ENCODE measurements around the gene ITGA3.

The ITGA3 gene

DNA sequence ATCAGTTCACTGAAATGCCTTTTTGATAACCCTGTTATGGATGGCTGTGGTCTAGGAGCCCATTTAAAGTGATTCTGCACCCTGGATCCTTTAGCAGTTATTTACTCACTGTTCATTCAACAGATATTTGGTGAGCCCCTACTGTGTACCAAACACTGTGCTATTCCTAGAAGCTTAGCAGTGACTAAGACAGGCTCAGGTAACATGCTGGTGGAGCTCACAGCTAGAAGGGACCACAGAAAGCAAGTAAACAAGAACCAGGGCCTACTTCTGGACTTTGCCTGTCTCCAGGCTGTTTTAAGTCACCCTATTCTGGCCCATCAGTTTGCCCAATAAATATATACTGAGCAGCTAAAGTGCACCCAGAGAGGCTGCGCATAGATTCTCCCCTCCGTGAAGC, 11.1 kb downstream of the ITGA3 start:
- Histone ChIP-seq H3K36me3 (ENCODE audit: control insufficient read depth, insufficient read depth, low read length) (no peaks in the 10 kb centered on the region), H3K9me3 (ENCODE audit: control insufficient read depth, low read length) (no peaks in the 10 kb centered on the region), H3K4me3 (ENCODE audit: insufficient read depth, low read depth, low read length, poor library complexity, severe bottlenecking) (no peak overlapping the region), H3K27ac (ENCODE audit: insufficient read depth, low read length, poor library complexity, severe bottlenecking) (no peak overlapping the region), H3K27me3 (replicated peaks; ENCODE audit: control insufficient read depth, insufficient read depth, low read length, poor library complexity, severe bottlenecking) (no peaks in the 10 kb centered on the region), H3K4me1 (ENCODE audit: control insufficient read depth, insufficient read depth, low read length, poor library complexity, severe bottlenecking) (no peaks in the 10 kb centered on the region)
- no peak for DNase-seq

- Histone ChIP-seq H3K27me3 (replicated peaks; ENCODE audit: control insufficient read depth, insufficient read depth, low read length, poor library complexity, severe bottlenecking) (no peaks in the 10 kb centered on the region), H3K27ac (ENCODE audit: insufficient read depth, low read length, poor library complexity, severe bottlenecking) (no peak overlapping the region), H3K36me3 (ENCODE audit: control insufficient read depth, insufficient read depth, low read length) (no peaks in the 10 kb centered on the region), H3K4me1 (ENCODE audit: control insufficient read depth, insufficient read depth, low read length, poor library complexity, severe bottlenecking) (no peaks in the 10 kb centered on the region), H3K9me3 (ENCODE audit: control insufficient read depth, low read length) (no peaks in the 10 kb centered on the region), H3K4me3 (ENCODE audit: insufficient read depth, low read depth, low read length, poor library complexity, severe bottlenecking) (no peak overlapping the region)
- no peak for DNase-seq
These were observed 12.1 kb downstream of the ITGA3 start for GRCh38 chr17:50067996-50068395.

DNA sequence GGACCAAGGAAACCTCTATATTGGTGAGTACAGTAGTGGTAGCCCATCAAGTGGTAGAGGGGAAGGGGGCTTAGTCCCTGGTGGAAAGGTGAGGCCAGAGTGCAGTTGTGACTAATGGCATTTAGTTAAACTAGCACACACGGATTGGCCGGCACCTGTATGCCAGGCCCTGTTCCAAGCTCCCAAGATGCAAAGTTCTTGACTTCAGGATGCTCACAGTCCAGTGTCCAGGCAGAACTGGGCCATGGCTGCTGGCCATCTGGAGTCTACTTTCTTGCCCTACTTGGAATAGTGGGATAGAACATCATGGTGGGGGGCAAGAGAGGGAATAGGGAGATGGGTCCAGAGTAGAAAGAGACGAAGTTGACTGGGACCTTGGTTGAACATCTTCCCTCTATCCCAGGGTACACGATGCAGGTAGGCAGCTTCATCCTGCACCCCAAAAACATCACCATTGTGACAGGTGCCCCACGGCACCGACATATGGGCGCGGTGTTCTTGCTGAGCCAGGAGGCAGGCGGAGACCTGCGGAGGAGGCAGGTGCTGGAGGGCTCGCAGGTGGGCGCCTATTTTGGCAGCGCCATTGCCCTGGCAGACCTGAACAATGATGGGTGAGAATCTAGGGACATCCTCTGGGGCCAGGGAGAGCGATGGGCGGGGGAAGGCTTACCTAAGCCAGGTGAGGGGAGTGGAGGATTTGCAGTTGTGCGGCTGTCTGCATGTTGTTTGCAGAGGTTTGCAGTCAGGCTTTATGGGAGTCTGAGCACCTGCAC, 15.2 kb downstream of the ITGA3 start:
- H3K36me3 ChIP-seq (ENCODE audit: control insufficient read depth, insufficient read depth, low read length), result no peaks in the 10 kb centered on the region
- no peaks in the 10 kb centered on the region for H3K4me1 ChIP-seq (ENCODE audit: control insufficient read depth, insufficient read depth, low read length, poor library complexity, severe bottlenecking)
- no peak for DNase-seq
- H3K9me3 ChIP-seq (ENCODE audit: control insufficient read depth, low read length), result no peaks in the 10 kb centered on the region
- H3K4me3 ChIP-seq (ENCODE audit: insufficient read depth, low read depth, low read length, poor library complexity, severe bottlenecking), result no peak overlapping the region
- H3K27me3 ChIP-seq (replicated peaks; ENCODE audit: control insufficient read depth, insufficient read depth, low read length, poor library complexity, severe bottlenecking), result no peaks in the 10 kb centered on the region
- no peak overlapping the region for H3K27ac ChIP-seq (ENCODE audit: insufficient read depth, low read length, poor library complexity, severe bottlenecking)

- no peaks in the 10 kb centered on the region for H3K4me1 ChIP-seq (ENCODE audit: control insufficient read depth, insufficient read depth, low read length, poor library complexity, severe bottlenecking)
- no peaks in the 10 kb centered on the region for H3K9me3 ChIP-seq (ENCODE audit: control insufficient read depth, low read length)
- H3K27me3 ChIP-seq (replicated peaks; ENCODE audit: control insufficient read depth, insufficient read depth, low read length, poor library complexity, severe bottlenecking), result no peaks in the 10 kb centered on the region
- DNase-seq, result no peak
- no peak overlapping the region for H3K27ac ChIP-seq (ENCODE audit: insufficient read depth, low read length, poor library complexity, severe bottlenecking)
- no peaks in the 10 kb centered on the region for H3K36me3 ChIP-seq (ENCODE audit: control insufficient read depth, insufficient read depth, low read length)
- H3K4me3 ChIP-seq (ENCODE audit: insufficient read depth, low read depth, low read length, poor library complexity, severe bottlenecking), result no peak overlapping the region
These were observed 15.8 kb downstream of the ITGA3 start for GRCh38 chr17:50071692-50072091.

DNA sequence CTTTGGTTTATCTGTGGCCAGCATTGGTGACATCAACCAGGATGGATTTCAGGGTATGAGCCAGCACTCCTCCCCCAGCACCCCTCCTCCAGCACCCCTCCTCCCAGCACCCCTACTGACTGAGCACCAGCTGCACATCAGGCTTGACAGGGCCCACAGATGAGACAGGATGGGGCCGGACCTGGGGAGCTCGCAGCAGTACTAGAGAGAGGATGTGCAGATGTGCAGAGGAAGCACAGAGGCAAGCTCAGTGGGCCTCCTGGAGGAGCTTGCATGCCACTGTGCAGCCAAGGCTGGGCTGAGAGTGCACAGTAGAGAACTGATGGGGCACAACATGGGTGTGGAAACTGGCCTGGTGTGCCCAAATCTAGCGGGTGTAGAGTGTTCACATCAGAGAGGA, 16.2 kb downstream of the ITGA3 start:
- Histone ChIP-seq H3K4me1 (ENCODE audit: control insufficient read depth, insufficient read depth, low read length, poor library complexity, severe bottlenecking) (no peaks in the 10 kb centered on the region), H3K4me3 (ENCODE audit: insufficient read depth, low read depth, low read length, poor library complexity, severe bottlenecking) (no peak overlapping the region), H3K36me3 (ENCODE audit: control insufficient read depth, insufficient read depth, low read length) (no peaks in the 10 kb centered on the region), H3K9me3 (ENCODE audit: control insufficient read depth, low read length) (no peaks in the 10 kb centered on the region), H3K27me3 (replicated peaks; ENCODE audit: control insufficient read depth, insufficient read depth, low read length, poor library complexity, severe bottlenecking) (no peaks in the 10 kb centered on the region), H3K27ac (ENCODE audit: insufficient read depth, low read length, poor library complexity, severe bottlenecking) (no peak overlapping the region)
- DNase-seq, result no peak

DNA sequence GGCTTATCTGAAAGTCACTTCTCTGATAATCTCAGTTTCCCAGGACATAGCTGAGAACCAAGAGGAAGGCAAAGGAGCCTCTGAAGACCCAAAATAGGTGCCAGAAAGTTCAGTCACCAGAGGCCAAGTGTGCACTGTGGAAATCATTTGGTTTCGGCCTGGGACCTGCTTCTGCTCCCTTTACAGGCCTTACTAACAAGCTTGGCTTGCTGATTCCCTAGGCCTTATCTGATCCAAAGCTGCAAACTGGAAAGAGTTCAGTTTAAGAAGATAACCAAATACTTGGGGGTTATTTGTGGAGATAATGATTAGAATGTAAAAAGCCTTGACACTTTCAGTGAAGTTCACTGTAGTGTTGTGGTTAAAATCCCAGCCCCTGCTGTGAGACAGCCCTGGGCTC, 17.0 kb downstream of the ITGA3 start:
- no peaks in the 10 kb centered on the region for H3K9me3 ChIP-seq (ENCODE audit: control insufficient read depth, low read length)
- H3K36me3 ChIP-seq (ENCODE audit: control insufficient read depth, insufficient read depth, low read length), result peaks cover 7% of the 10 kb centered on the region
- no peaks in the 10 kb centered on the region for H3K4me1 ChIP-seq (ENCODE audit: control insufficient read depth, insufficient read depth, low read length, poor library complexity, severe bottlenecking)
- H3K27me3 ChIP-seq (replicated peaks; ENCODE audit: control insufficient read depth, insufficient read depth, low read length, poor library complexity, severe bottlenecking), result no peaks in the 10 kb centered on the region
- H3K27ac ChIP-seq (ENCODE audit: insufficient read depth, low read length, poor library complexity, severe bottlenecking), result no peak overlapping the region
- no peak overlapping the region for H3K4me3 ChIP-seq (ENCODE audit: insufficient read depth, low read depth, low read length, poor library complexity, severe bottlenecking)
- DNase-seq, result no peak

- Histone ChIP-seq H3K27ac (ENCODE audit: insufficient read depth, low read length, poor library complexity, severe bottlenecking) (no peak overlapping the region), H3K36me3 (ENCODE audit: control insufficient read depth, insufficient read depth, low read length) (peaks cover 12% of the 10 kb centered on the region)
These were observed 18.3 kb downstream of the ITGA3 start for GRCh38 chr17:50074227-50074626.

DNA sequence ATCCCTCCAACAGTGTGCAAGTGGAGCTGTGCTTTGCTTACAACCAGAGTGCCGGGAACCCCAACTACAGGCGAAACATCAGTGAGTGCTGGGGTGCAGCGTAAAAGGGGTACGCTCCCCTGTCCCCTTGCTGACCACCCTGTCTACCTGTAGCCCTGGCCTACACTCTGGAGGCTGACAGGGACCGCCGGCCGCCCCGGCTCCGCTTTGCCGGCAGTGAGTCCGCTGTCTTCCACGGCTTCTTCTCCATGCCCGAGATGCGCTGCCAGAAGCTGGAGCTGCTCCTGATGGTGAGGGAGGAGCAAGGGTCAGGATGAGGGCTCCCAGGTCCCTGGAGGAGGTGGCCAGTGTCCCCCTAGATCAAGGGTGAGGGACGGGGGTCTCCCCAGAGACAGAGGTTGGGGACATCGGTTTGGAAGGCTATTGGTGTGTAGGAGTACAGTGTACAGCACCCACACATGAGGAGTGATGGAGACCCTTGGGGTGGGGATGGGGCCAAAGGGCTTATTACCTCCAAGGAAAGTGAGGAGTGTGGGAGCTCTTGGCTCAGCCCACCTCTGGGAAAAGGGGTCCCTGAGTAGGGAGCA, 19.6 kb downstream of the ITGA3 start:
- H3K4me3 ChIP-seq (ENCODE audit: insufficient read depth, low read depth, low read length, poor library complexity, severe bottlenecking), result no peak overlapping the region
- H3K27me3 ChIP-seq (replicated peaks; ENCODE audit: control insufficient read depth, insufficient read depth, low read length, poor library complexity, severe bottlenecking), result no peaks in the 10 kb centered on the region
- peaks cover 12% of the 10 kb centered on the region for H3K36me3 ChIP-seq (ENCODE audit: control insufficient read depth, insufficient read depth, low read length)
- DNase-seq, result no peak
- no peak overlapping the region for H3K27ac ChIP-seq (ENCODE audit: insufficient read depth, low read length, poor library complexity, severe bottlenecking)
- H3K4me1 ChIP-seq (ENCODE audit: control insufficient read depth, insufficient read depth, low read length, poor library complexity, severe bottlenecking), result no peaks in the 10 kb centered on the region
- H3K9me3 ChIP-seq (ENCODE audit: control insufficient read depth, low read length), result no peaks in the 10 kb centered on the region

More at GRCh38 chr17:50074227-50074626, 18.3 kb downstream of the ITGA3 start:
- H3K9me3 ChIP-seq (ENCODE audit: control insufficient read depth, low read length), result no peaks in the 10 kb centered on the region
- DNase-seq, result no peak
- H3K4me1 ChIP-seq (ENCODE audit: control insufficient read depth, insufficient read depth, low read length, poor library complexity, severe bottlenecking), result no peaks in the 10 kb centered on the region
- no peaks in the 10 kb centered on the region for H3K27me3 ChIP-seq (replicated peaks; ENCODE audit: control insufficient read depth, insufficient read depth, low read length, poor library complexity, severe bottlenecking)
- no peak overlapping the region for H3K4me3 ChIP-seq (ENCODE audit: insufficient read depth, low read depth, low read length, poor library complexity, severe bottlenecking)

- no peaks in the 10 kb centered on the region for H3K4me1 ChIP-seq (ENCODE audit: control insufficient read depth, insufficient read depth, low read length, poor library complexity, severe bottlenecking)
- no peak for DNase-seq
- no peaks in the 10 kb centered on the region for H3K9me3 ChIP-seq (ENCODE audit: control insufficient read depth, low read length)
- no peak overlapping the region for H3K27ac ChIP-seq (ENCODE audit: insufficient read depth, low read length, poor library complexity, severe bottlenecking)
- H3K4me3 ChIP-seq (ENCODE audit: insufficient read depth, low read depth, low read length, poor library complexity, severe bottlenecking), result no peak overlapping the region
- no peaks in the 10 kb centered on the region for H3K27me3 ChIP-seq (replicated peaks; ENCODE audit: control insufficient read depth, insufficient read depth, low read length, poor library complexity, severe bottlenecking)
- peaks cover 12% of the 10 kb centered on the region for H3K36me3 ChIP-seq (ENCODE audit: control insufficient read depth, insufficient read depth, low read length)
These were observed 20.3 kb downstream of the ITGA3 start for GRCh38 chr17:50076221-50076590.

GRCh38 chr17:50076591-50077235, 20.8 kb downstream of the ITGA3 start:
- no peaks in the 10 kb centered on the region for H3K27me3 ChIP-seq (replicated peaks; ENCODE audit: control insufficient read depth, insufficient read depth, low read length, poor library complexity, severe bottlenecking)
- H3K9me3 ChIP-seq (ENCODE audit: control insufficient read depth, low read length), result no peaks in the 10 kb centered on the region
- no peak overlapping the region for H3K27ac ChIP-seq (ENCODE audit: insufficient read depth, low read length, poor library complexity, severe bottlenecking)
- no peaks in the 10 kb centered on the region for H3K4me1 ChIP-seq (ENCODE audit: control insufficient read depth, insufficient read depth, low read length, poor library complexity, severe bottlenecking)
- peaks cover 12% of the 10 kb centered on the region for H3K36me3 ChIP-seq (ENCODE audit: control insufficient read depth, insufficient read depth, low read length)
- no peak for DNase-seq
- H3K4me3 ChIP-seq (ENCODE audit: insufficient read depth, low read depth, low read length, poor library complexity, severe bottlenecking), result no peak overlapping the region
